Measurements from ENCODE around the gene GUCY1A1.

GUCY1A1 gene

GRCh38 chr4:155692361-155692760 is 25.7 kb downstream of the GUCY1A1 start:
- no peak for DNase-seq (ENCODE audit: low read depth)

- no peak for DNase-seq (ENCODE audit: low read depth)
These were observed 26.5 kb downstream of the GUCY1A1 start for GRCh38 chr4:155693015-155693663.

- no peak for DNase-seq (ENCODE audit: low read depth)
These were observed 27.6 kb downstream of the GUCY1A1 start for GRCh38 chr4:155694100-155694785.

- DNase-seq (ENCODE audit: low read depth), result no peak
These were observed 29.6 kb downstream of the GUCY1A1 start for GRCh38 chr4:155696226-155696625.

GRCh38 chr4:155696726-155697125 is 30.1 kb downstream of the GUCY1A1 start:
- no peak for DNase-seq (ENCODE audit: low read depth)

- no peak for DNase-seq (ENCODE audit: low read depth)
These were observed 35.2 kb downstream of the GUCY1A1 start for GRCh38 chr4:155701827-155702226.

GRCh38 chr4:155703486-155704247 is 37.0 kb downstream of the GUCY1A1 start:
- no peak for DNase-seq (ENCODE audit: low read depth)

GRCh38 chr4:155704841-155705404 is 38.3 kb downstream of the GUCY1A1 start:
- no peak for DNase-seq (ENCODE audit: low read depth)

GRCh38 chr4:155705664-155706063 is 39.0 kb downstream of the GUCY1A1 start:
- no peak for DNase-seq (ENCODE audit: low read depth)

GRCh38 chr4:155706147-155706546 is 39.5 kb downstream of the GUCY1A1 start:
- DNase-seq (ENCODE audit: low read depth), result no peak

GRCh38 chr4:155707251-155707650 is 40.6 kb downstream of the GUCY1A1 start:
- no peak for DNase-seq (ENCODE audit: low read depth)

- DNase-seq (ENCODE audit: low read depth), result no peak
These were observed 42.1 kb downstream of the GUCY1A1 start for GRCh38 chr4:155708782-155709181.

GRCh38 chr4:155709918-155710317 is 43.3 kb downstream of the GUCY1A1 start:
- DNase-seq (ENCODE audit: low read depth), result no peak

GRCh38 chr4:155711556-155711955 is 44.9 kb downstream of the GUCY1A1 start:
- DNase-seq (ENCODE audit: low read depth), result no peak

GRCh38 chr4:155712846-155713245 is 46.2 kb downstream of the GUCY1A1 start:
- DNase-seq (ENCODE audit: low read depth), result no peak

- DNase-seq (ENCODE audit: low read depth), result no peak
These were observed 47.3 kb downstream of the GUCY1A1 start for GRCh38 chr4:155713911-155714310.

GRCh38 chr4:155722336-155722735 is 55.7 kb downstream of the GUCY1A1 start:
- DNase-seq (ENCODE audit: low read depth), result no peak

- no peak for DNase-seq (ENCODE audit: low read depth)
These were observed 56.3 kb downstream of the GUCY1A1 start for GRCh38 chr4:155722816-155723499.

- DNase-seq (ENCODE audit: low read depth), result no peak
These were observed 58.1 kb downstream of the GUCY1A1 start for GRCh38 chr4:155724731-155725130.

- no peak for DNase-seq (ENCODE audit: low read depth)
These were observed 67.4 kb downstream of the GUCY1A1 start for GRCh38 chr4:155734065-155734464.

GRCh38 chr4:155734951-155735350 is 68.3 kb downstream of the GUCY1A1 start:
- no peak for DNase-seq (ENCODE audit: low read depth)

GRCh38 chr4:155735496-155735895 is 68.8 kb downstream of the GUCY1A1 start:
- no peak for DNase-seq (ENCODE audit: low read depth)

Measured in stimulated activated CD8-positive, alpha-beta memory T cell treated with anti-CD3 and anti-CD28 coated beads, Interleukin-4, amount 100 ng/mL, for 24 hours (primary cell).